NCI-H187 treated with DMSO at 0.1 percent for 48 hours (cell line): Measurements from ENCODE around the gene SIAH1.
"Not testable (repeated sequence)": the region's sequence is repeated elsewhere in the genome, so short reads cannot be mapped to it uniquely, and the experiment has no call there.

ENCODE experiments used
- DNase-seq: peaks from one replicate; lab custom pipeline; 2025; lab: John Stamatoyannopoulos, UW

The SIAH1 gene

DNA sequence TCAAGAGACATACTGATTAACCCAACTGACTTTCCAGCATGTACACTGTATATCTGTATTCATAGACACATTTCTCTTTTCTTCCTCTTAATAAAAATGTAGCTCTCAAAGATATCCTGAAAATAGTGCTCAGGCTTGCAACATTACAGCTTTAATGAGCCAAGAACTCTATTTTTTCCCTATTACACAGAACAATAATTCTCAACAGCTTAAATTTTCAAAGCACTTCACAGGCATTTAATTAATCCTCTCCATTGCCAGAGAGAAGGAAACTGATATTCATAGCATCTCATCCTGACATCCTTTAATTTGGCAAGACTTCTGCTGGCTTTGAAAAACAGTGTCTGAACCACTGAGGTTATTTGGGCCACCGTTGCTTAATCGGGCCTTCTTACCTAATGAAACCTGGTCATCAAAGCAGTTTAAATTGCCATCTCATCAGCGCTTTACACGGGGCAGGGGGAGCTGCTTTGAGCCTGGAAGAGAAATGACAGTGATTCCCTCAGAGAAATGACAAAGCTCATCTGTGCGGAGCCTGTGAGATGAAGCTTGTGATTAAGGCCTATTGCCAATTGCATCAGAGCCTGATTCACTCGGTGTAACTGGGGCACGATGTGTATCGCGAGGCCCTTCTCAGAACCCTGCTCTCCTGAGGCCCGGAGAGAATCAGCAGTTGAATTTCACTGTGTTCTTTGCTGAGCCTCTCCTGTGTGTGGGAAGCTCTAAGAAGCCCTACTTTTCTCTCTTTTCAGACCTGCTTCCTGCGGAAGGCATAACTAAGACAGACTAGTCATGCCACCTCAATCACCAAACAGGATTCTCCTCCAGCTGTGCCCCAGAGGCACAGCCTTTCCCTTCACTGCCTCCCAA, 8.5 kb upstream of the SIAH1 start:
- no peak for DNase-seq

DNA sequence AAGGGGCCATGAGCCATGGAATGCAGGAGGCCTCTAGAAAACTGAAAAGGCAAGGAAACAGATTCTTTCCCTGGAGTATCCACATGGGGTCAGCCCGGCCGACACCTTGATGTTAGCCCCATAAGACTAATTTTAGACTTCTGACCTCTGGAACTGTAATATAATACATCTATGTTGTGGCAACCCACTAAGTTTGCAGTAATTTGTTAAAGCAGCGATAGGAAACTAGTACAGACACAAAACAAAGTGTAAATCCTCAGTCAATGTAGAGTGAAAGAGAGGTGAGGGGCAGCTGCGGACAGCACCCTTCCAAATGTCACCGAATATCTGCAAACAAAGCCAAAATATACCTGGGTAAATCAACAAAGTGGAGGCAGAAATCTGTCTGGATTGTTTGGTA, 7.2 kb upstream of the SIAH1 start:
- no peak for DNase-seq

DNA sequence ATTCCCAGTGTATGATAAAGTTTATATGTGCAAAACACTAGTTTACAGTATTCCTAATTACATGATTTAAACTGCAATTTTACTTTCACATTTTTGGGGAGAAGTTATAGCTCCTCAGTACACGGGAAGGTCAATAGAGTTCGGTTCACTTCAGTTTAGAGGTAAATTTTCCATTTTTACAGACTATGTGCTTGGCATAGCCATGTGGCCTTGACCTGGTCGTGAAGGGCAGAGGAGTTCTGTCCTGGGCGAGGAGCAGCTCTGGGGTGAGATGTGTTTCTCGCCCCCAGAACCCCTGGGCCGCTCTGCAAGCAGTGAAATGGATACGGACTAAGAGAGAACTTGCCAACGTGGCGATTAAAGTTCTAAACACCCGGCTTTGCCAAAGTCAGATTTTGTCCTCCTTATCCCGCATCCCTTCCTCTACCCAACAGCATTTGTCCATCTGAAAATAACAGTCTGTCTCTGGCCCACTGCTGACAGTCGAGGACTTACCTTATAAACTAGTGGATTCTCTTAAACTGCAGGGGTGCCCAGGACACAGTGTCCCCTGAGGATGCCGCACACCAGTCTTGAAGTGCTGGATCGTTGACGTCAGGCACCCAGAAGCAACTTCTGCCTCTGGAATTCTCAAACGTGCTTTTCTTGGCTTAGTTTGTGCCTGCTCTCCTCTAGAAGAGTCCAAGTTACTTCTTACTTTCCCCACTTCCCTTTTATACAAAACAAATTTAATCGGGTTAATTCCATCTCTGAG, 1.5 kb upstream of the SIAH1 start:
- no peak for DNase-seq

DNA sequence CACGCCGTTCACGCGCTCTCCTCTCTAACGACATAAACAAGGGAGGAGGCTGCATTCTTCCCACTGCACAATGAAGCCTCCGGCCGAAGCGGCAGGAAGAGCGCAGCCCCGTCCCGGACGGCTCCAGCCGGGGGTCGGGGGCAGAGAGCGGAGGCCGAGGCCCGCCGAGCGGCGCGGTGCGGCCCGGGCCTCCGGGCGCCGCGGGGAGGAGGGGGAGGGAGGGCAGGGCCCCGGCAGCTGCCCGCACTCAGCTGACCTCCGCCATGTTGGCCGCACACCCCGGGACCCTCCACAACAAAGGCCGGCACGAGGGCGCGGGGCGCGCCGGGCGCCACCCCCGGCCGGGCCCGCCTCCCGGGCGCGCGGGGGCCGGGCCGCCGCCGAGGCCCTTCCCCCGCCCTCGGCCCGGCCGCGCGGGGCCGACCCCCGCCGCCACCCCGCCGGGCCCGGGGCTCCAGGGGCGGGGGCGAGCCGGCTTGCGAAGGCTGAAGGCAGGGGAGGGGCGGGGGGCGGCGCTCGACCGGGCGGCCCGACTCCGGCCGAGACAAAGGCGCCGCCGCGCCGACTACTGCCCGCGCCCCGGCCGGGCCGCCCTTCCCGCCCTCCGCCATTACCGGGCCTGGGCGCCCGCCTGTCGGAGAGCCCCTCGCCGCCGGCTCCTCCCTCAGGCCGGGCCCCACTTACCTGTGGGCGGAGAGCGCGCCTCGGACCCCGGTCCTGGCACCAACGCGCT, 527 bp downstream of the SIAH1 start:
- no peak for DNase-seq

DNA sequence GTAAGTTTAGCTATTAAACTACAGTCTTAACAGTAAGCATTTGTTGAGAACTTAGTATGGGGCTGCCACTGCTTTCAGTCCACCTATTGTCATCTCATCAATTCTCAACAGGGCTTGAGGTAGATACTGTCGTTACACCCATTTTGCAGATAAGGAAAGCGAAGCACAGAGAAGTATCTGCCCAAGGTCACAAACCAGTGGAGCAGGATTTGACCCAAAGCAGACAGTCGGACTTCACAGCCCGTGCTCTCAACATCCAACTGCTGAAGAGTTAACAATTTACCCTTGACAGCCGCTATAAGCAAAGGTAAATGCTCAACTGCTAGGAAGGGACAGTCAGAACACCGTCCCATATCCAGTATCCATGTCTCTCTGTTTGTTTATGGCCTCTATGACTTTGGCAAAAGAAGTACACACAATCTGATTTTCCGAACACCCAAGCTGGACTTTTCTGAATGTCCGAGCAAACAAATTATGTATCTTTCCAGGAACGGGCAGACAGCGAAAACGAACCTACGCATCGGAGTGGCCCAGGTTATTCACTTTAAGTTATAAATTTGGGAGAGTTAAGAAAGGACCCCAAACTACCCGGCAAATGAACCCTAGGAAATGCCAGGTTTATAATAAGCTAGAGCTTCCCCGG, 1.2 kb downstream of the SIAH1 start:
- DNase-seq, result no peak

DNA sequence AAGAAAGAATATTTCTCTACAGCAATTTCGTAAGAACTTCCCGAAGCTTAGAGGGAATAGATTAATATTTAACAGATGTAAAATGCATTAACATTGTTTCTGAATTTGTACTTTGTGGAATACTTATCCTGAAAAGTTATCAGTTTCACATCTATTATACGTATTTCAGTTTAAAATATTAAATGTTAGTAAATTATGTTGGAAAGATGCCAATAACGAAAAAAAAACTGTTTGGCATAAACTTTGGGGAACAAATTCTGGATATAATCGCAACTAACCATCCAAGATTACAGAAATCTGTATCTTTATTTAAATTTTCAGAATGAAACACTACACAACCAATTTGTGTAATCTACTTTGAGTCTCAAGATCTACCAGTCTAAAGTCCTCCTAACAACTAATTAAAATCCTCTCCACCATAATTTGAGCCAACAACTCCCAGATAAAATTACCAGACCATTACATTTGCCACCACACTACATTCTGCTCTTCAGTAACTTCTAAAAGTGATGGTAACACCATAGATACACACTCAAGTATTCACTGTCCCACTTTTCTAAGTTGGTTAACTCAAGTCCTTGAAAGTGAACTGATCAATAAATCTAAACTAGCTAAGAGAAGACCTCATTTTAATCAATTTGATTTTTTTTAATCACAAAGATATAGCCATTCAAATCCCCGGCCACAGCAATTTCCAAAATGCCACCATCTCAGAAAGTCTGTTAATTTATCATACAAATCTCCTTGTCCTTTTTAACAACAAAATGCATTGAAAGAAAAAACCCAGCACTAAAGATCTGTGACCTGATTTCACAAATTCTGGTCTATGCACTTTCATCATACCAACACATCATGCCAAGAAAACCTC, 2.0 kb downstream of the SIAH1 start:
- no peak for DNase-seq

DNA sequence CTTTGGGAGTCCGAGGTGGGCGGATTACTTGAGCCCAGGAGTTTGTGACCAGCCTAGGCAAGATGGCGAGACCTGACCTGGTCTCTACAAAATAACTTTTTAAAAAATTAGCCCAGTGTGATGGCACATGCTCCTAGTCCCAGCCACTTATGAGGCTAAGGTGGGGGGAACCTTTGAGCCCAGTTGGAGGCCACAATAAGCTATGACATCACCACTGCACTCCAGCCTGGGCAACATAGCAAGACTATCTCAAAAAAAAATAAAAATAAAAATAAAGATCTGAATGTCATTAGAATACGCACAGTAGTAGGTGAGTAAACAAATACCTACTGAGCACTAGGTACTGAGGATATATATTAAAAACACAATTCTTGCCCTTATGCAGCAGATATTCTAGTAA, 3.1 kb downstream of the SIAH1 start:
- no peak for DNase-seq

DNA sequence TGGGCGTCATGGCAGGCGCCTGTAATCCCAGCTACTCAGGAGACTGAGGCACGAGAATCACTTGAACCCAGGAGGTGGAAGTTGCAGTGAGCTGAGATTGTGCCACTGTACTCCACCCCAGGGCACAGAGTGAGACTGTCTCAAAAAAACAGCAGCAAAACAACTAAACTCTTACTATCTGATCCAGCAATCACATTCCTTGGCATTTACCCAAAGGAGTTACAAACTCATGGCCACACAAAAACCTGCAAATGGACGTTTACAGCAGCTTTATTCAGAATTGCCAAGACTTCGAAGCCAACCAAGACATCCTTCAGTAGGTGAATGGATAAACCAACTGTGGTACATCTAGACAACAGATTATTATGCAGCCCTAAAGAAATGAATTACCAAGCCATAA, 4.0 kb downstream of the SIAH1 start:
- no peak for DNase-seq

DNA sequence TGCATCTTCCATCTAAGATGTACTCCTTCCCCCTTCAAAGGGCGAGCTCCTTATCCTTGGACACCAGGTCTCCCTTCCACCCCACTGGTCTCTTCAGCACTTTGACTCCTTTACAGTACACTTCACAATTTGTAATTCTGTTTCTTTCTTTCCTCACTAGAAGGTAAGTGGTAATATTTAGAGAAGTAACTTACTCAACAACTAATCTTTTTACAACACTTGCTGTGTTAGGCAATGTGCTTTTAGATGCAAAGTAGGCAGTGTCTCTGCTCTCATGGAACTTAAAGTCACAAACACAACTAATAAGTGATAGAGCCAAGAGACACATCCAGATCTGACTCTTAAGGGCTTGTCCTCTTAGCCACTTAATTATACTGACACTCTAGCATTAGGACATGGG, 6.4 kb downstream of the SIAH1 start:
- no peak for DNase-seq

DNA sequence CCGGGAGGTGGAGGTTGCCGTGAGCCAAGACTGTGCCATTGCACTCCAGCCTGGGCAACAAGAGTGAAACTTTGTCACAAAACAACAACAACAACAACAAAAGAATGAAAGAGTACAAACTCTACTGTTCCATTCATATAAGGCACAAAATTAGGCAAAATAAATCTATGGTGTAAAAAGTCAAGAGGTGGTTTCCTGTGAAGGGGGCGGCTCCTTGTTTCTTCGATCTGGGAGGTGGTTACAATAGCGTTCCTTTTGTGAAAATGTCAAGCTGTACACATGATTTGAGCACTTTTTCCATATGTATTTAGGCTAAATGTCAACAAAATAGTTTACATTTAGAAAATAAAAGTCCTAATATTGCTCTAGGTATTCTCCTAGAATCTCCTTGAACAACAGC, 6.9 kb downstream of the SIAH1 start:
- no peak for DNase-seq

DNA sequence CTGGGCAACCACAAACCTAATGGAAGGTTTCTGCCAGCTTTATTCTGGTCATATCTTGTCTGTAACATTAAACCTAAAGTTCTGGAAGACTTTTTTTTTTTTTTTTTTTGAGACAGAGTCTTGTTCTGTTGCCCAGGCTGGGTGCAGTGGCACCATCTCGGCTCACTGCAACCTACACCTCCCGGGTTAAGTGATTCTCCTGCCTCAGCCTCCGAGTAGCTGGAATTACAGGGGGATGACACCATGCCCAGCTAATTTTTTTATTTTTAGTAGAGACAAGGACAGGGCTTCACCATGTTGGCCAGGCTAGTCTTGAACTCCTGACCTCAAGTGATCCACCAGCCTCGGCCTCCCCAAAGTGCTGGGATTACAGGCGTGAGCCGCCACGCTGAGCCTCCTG, 7.9 kb downstream of the SIAH1 start:
- not testable (repeated sequence) for DNase-seq

DNA sequence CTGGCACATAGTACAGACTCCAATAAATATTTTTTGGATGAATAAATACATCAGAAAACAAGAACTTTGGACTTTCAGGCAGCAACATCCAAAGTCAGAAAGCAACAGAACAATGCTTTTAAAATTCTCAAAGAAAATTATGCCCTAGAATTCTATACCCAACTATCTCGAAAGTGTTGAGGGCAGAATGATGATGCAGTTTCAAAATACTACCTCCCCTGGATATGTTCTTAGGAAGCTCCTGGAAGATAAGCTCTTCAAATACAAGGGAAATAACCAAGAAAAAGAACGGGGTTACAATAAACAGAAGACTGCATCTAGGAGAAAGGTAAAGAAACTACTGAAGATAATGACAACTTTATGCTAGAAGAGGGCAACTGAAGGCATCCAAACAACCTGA, 11.0 kb downstream of the SIAH1 start:
- DNase-seq, result no peak

DNA sequence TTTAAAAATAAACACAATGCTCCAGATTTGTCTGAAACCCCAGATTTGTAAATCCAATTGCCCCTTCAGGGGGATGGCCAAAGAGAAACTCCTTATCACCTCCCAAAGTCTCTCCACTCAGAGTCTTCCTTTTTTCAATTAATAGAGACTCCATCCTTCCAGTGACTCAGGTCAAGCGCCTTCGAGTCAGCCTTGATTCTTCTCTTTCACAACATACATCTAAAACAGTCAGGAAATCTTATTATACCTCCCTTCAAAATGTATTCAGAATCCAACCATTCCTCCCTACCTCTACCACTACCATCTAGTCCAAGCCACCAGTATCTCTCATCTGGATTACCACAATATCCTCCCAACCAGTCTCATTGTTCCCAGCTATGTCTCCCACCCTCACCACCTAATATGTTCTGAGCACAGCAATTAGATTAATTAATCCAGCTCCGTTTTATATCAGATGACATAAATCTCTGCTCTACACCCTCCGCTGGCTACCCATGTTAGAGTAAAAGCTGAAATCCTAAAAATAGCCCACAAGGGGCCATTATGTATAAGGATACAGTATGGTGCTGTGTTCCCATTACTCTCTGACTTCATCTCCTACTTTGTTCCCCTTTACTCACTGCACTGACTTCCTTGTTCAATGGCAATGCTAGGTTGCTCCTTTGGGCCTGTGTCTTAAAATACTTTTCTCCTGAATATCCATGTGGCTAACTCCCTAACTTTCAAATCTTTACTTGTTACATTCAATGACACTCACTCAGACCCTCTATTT, 11.8 kb downstream of the SIAH1 start:
- DNase-seq, result no peak

DNA sequence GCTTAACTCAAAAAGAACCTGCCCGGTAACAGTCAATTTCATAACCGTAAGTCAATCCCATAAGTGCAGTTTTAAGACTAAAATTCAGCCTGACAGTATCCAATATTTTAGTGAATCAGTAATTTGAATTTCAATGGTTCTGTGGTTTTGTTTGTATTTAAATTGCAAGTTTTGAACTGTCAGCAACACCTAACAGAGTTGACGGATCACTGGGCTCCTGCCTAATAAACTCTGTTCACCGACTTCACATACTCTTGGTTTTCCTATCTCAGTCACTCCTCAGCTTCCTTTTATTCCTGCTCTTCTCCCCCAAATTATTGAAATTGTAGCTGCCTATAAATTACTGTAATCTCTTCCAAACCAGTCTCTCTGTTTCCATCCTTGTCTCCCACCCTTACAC, 12.5 kb downstream of the SIAH1 start:
- no peak for DNase-seq

DNA sequence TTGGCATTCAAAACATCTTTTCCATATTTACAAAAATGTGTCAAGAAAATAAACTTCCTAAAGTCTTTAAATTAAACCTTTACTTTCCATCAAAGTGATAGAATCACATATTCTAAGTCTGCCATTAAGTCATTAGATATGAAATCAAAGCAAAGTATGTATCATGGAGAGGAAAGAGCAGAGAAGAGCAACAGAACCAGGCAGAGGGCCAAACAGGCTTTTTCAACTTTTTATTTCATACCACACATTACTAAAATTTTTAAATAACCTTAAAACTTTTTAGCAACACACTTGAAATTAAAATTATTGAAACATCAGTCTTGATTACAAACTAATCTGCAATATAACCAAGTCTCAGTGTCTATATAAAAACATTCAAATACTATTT, 13.8 kb downstream of the SIAH1 start:
- no peak for DNase-seq

DNA sequence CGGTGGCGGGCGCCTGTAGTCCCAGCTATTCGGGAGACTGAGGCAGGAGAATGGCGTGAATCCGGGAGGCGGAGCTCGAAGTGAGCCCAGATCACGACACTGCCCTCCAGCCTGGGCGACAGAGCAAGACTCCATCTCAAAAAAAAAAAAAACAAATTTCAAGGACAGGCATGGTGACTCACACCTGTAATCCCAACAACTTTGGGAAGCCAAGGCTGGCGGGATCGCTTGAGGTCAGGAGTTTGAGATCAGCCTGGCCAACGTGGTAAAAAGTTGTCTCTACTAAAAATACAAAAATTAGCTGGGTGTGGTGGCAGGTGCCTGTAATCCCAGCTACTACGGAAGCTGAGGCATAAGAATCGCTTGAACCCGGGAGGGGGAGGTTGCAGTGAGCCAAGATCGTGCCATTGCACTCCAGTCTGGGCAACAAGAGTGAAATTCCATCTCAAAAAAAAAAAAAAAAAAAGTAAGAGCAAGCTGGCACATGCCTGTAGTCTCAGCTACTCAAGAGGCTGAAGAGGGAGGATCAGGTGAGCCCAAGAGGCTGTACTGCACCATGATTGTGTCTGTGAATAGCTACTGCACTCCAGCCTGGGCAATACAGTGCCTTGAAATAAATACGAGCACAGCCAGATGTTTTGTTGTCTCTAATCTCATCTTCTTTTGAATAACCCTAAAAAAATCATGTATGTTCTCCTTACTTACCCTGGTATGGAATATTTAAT, 14.4 kb downstream of the SIAH1 start:
- not testable (repeated sequence) for DNase-seq

DNA sequence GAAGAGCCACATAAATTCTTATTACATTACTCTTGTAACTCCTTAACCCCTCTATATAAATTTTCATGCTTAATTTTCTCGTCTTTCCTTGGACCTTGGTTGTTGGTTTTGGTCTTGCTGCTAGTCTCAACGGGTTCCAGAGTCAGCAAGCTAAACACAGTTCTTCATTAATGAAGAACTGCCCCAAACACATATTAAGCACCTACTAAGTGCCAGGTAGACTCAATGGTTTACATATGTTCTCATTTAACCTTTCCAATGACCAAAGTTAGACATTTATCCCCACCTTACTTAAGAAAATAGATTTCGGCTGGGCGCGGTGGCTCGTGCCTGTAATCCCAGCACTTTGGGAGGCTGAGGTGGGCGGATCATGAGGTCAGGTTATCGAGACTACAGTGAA, 15.0 kb downstream of the SIAH1 start:
- no peak for DNase-seq

DNA sequence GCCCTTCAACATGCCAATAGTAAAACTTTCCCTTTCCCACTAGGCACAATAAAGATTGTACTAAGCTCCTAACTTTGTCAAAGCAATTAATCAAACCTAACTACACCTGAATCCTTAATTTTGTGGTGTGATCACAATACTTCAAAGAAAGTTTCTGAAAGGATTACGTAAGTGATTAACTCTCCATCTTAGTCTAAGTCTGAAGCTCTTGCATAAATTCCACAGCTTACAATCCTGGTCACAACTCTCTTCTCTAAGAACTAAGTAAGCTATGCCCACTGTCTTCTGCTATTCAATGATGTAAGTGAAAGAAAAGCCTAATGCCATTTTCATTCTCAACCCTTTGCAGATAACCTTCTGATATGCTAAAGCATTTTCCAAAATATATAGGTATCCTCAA, 15.4 kb downstream of the SIAH1 start:
- DNase-seq, result no peak

DNA sequence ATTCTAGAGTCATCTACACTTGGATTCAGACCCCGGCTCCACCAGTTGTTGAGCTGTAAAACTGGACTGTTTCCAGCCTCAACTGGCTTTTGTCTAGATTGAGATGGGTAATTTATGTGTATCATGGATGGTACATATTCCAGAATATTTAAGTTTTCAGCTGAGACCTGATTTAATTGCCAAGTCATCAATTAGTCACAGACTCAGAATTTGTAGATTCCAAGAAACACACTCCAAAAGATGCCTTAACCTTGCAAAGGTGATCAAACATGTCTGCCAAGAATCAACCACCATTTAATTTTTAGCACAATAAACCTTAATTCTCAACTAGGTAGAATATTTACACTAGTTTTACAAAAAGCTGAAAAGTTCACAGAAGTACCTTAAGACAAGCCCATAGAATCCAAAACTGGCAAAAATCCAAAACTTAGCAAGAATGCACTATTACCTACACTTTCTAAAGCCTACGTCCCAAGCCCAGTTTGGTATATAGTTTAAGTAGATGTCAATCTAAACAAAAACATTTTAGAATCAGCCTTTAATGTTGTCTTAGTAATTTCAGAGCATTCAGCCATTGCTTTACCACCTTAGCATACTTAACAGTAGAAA, 17.7 kb downstream of the SIAH1 start:
- DNase-seq, result no peak
